Spleen (tissue), 11 donors: Measurements from ENCODE around the gene PCDHGB6. TPM values are rescaled to one million over a fixed set of nuclear protein-coding genes. Genes with fewer than 3 reads are reported as not detected.
"Not testable (repeated sequence)": the region's sequence is repeated elsewhere in the genome, so short reads cannot be mapped to it uniquely, and the experiment has no call there.

ENCODE experiments used
- DNase-seq: peaks from one replicate; pipeline ENCODE4 v3.0.0-alpha.2; 2020
- H3K27ac ChIP-seq, 8 donors: fragments of 200-600 bp; sonication (generic) in 7 of 8; 1 replicate in 4 of 8; 2 replicates in 4 of 8; pipeline versions ENCODE4 v1.5.0 to v1.8.0; 2016 to 2021; ENCODE audit warnings: inconsistent platforms in 4 of 8, mild to moderate bottlenecking in 4 of 8, moderate library complexity in 1 of 8
- H3K27me3 ChIP-seq, 7 donors: fragments of 200-600 bp; sonication (generic) in 6 of 7; replicated peaks in 1 of 7; 1 replicate in 4 of 7; 2 replicates in 3 of 7; pipeline versions ENCODE4 v1.5.0 to v1.8.0; 2016 to 2021; ENCODE audit warnings: inconsistent platforms in 3 of 7, mild to moderate bottlenecking in 1 of 7
- H3K36me3 ChIP-seq, 6 donors: fragments of 200-600 bp; sonication (generic) in 5 of 6; 1 replicate in 4 of 6; 2 replicates in 2 of 6; pipeline versions ENCODE4 v1.5.0 to v1.8.0; 2016 to 2021; ENCODE audit warnings: inconsistent platforms in 2 of 6
- H3K4me1 ChIP-seq, 6 donors: fragments of 200-600 bp; sonication (generic) in 5 of 6; 1 replicate in 3 of 6; 2 replicates in 3 of 6; pipeline versions ENCODE4 v1.5.0 to v1.8.0; 2016 to 2021; ENCODE audit warnings: inconsistent platforms in 3 of 6
- H3K4me3 ChIP-seq, 8 donors: fragments of 200-600 bp; sonication (generic) in 7 of 8; 1 replicate in 4 of 8; 2 replicates in 4 of 8; pipeline versions ENCODE4 v1.5.0 to v1.8.0; 2016 to 2021; ENCODE audit warnings: inconsistent platforms in 4 of 8, mild to moderate bottlenecking in 4 of 8, moderate library complexity in 2 of 8
- H3K9me3 ChIP-seq, 8 donors: fragments of 200-600 bp; sonication (generic) in 7 of 8; 1 replicate in 4 of 8; 2 replicates in 4 of 8; pipeline versions ENCODE4 v1.5.0 to v1.8.0; 2016 to 2021; ENCODE audit warnings: inconsistent platforms in 4 of 8
- CTCF ChIP-seq, 11 experiments: fragments of 200-600 bp in 7 of 11; fragments of 450-650 bp in 4 of 11; sonication (generic) in 4 of 11; IDR thresholded peaks in 8 of 11; conservative IDR thresholded peaks in 3 of 11; 1 replicate in 7 of 11; 2 replicates in 4 of 11; pipeline versions ENCODE4 v1.4.0 to v1.8.0; 2016 to 2021; ENCODE audit warnings: antibody characterized with exemption in 11 of 11, inconsistent platforms in 4 of 11, mild to moderate bottlenecking in 1 of 11
- POLR2A ChIP-seq, 3 donors: fragments of 450-650 bp; IDR thresholded peaks; one replicate each; pipeline ENCODE4 v1.5.1; 2017; ENCODE audit warnings: antibody characterized with exemption in 3 of 3, mild to moderate bottlenecking in 1 of 3
- POLR2AphosphoS5 ChIP-seq, 3 donors: sonication (generic); formaldehyde crosslinking; IDR thresholded peaks; one replicate each; pipeline ENCODE4 v1.5.1; 2017; ENCODE audit warnings: antibody characterized with exemption in 3 of 3
- WGBS, 5 donors: extraction: QIAGEN DNeasy Blood & Tissue Kit in 3 of 5; methylation state at CpG; one replicate each; pipeline versions ENCODE4 v1.1.5 to v1.1.7; 2013 to 2018; 5-methylcytosine and 5-hydroxymethylcytosine counted together
- intact Hi-C: fragments of 100-400 bp; cut with DNase I; formaldehyde crosslinking; loops from one replicate; pipeline ENCODE4 v1.15.0; 2023; ENCODE audit warnings: low total_unique reads
- polyA plus RNA-seq, 3 donors: library from polyadenylated mRNA; stranded (reverse); fragments of 200-250 nt; gene quantifications; one replicate each; pipeline ENCODE4 v1.2.1, GENCODE V29; 2013
- total RNA-seq, 7 donors: library from RNA; depleted of rRNA in 3 of 7; stranded (reverse); fragments of >200 nt in 3 of 7; fragmentation: NEBNext Ultra II Directional in 4 of 7; extraction: Animal tissue kit (Norgen Biotek cat#: 25700) in 4 of 7; gene quantifications; one replicate each; pipeline versions ENCODE4 v1.1.0 to v1.2.1, GENCODE V29; 2016 to 2021
- donor health status: healthy with polysubstance abuse.
- donor health status: DM: no; HTN: no; CAD: no; lungs with moderate emphysema.
- donor health status: DM: no; HTN: no; CAD: no.
- donor health status: Bipolar disorder and iron deficiency.
- donor health status: healthy.
- donor health status: DM: no; HTN: no; CAD: no.
- donor health status: DM: yes; HTN: yes; CAD: no.

The PCDHGB6 gene
- total and polyA plus RNA-seq, 10 donors: 0.13 to 6.8 (median 4.7) TPM

GRCh38 chr5:141369994-141370848 lies 37.6 kb upstream of the PCDHGB6 start, which contains the start of gene PCDHGB3:
TSS of gene PCDHGB3 (plus strand) at chr5:141370242. CDS start at chr5:141370395, 153 bp downstream.
- Histone ChIP-seq H3K4me3 (peak within 1 kb of the TSS in 5 of 8 donors; percentile 15 to 61 (median 23)), H3K36me3 (no peaks in the 10 kb centered on the region), H3K9me3 (peaks cover 0 to 100% (median 97%) of the 10 kb centered on the region in 8 donors), H3K27me3 (peaks cover 0 to 97% (median 21%) of the 10 kb centered on the region in 7 donors), H3K27ac (no peak within 1 kb of the TSS), H3K4me1 (no peaks in the 10 kb centered on the region)
- 12 to 23% (median 17%) methylated on average over 32 of the region's 32 CpGs for WGBS, 5 donors
- no peak for DNase-seq
- intact Hi-C loops: no loop called here
- TF ChIP-seq CTCF (IDR thresholded peaks at IDR 0.05 in 8 of 11, conservative IDR thresholded peaks at IDR 0.05 in 3 of 11) (peak in 3 of 11 experiments; percentile 10 to 30 (median 21)), POLR2AphosphoS5 (IDR thresholded peaks at IDR 0.05) (no peak)

- no peak for DNase-seq
- H3K4me3 ChIP-seq: peak overlapping the region in 1 of 8 donors; percentile 17
- peaks cover 0 to 92% (median 14%) of the 10 kb centered on the region in 7 donors for H3K27me3 ChIP-seq
- WGBS, 5 donors: 28 to 44% (median 37%) methylated on average over 23 to 69 of the region's 69 CpGs
- no peak overlapping the region for H3K27ac ChIP-seq
- no peaks in the 10 kb centered on the region for H3K4me1 ChIP-seq
- TF ChIP-seq POLR2AphosphoS5 (IDR thresholded peaks at IDR 0.05): no peak
- intact Hi-C loops: no loop called here
- peaks cover 0 to 100% (median 96%) of the 10 kb centered on the region in 8 donors for H3K9me3 ChIP-seq
- no peaks in the 10 kb centered on the region for H3K36me3 ChIP-seq
Observed at GRCh38 chr5:141371572-141372475, 36.0 kb upstream of the PCDHGB6 start.

- H3K27me3 ChIP-seq: peaks cover 0 to 87% (median 10%) of the 10 kb centered on the region in 7 donors
- H3K36me3 ChIP-seq: no peaks in the 10 kb centered on the region
- peak within 1 kb of the TSS in 2 of 8 donors; percentile 25 to 55 for H3K4me3 ChIP-seq
- peak in 4 of 11 experiments; percentile 11 to 32 (median 18) for TF ChIP-seq CTCF (IDR thresholded peaks at IDR 0.05 in 8 of 11, conservative IDR thresholded peaks at IDR 0.05 in 3 of 11)
- no peak for TF ChIP-seq POLR2A (IDR thresholded peaks at IDR 0.05)
- no peak for TF ChIP-seq POLR2AphosphoS5 (IDR thresholded peaks at IDR 0.05)
- intact Hi-C loops: no loop called here
- no peak within 1 kb of the TSS for H3K27ac ChIP-seq
- 21 to 31% (median 23%) methylated on average over 19 to 27 of the region's 27 CpGs for WGBS, 5 donors
- peaks cover 0 to 100% (median 98%) of the 10 kb centered on the region in 8 donors for H3K9me3 ChIP-seq
- no peaks in the 10 kb centered on the region for H3K4me1 ChIP-seq
- no peak for DNase-seq
Observed at GRCh38 chr5:141373673-141374317, 34.0 kb upstream of the PCDHGB6 start, which contains the start of gene PCDHGA6. TSS of gene PCDHGA6 (plus strand) at chr5:141373891. CDS start at chr5:141374084, 193 bp downstream.

GRCh38 chr5:141374627-141375026 lies 33.2 kb upstream of the PCDHGB6 start:
- DNase-seq: no peak
- Histone ChIP-seq H3K4me3 (peak overlapping the region in 1 of 8 donors; percentile 55), H3K36me3 (no peaks in the 10 kb centered on the region), H3K27ac (no peak overlapping the region), H3K9me3 (peaks cover 0 to 100% (median 98%) of the 10 kb centered on the region in 8 donors), H3K4me1 (no peaks in the 10 kb centered on the region), H3K27me3 (peaks cover 0 to 79% (median 10%) of the 10 kb centered on the region in 7 donors)
- intact Hi-C loops: no loop called here
- WGBS, 5 donors: 51 to 66% (median 56%) methylated on average over 14 of the region's 14 CpGs
- TF ChIP-seq POLR2AphosphoS5 (IDR thresholded peaks at IDR 0.05) (no peak), CTCF (IDR thresholded peaks at IDR 0.05 in 8 of 11, conservative IDR thresholded peaks at IDR 0.05 in 3 of 11) (no peak), POLR2A (IDR thresholded peaks at IDR 0.05) (no peak)

- H3K4me1 ChIP-seq, DNase-seq, intact Hi-C loops, H3K27ac ChIP-seq, H3K4me3 ChIP-seq, H3K36me3 ChIP-seq: not testable (repeated sequence)
- Histone ChIP-seq H3K27me3 (peaks cover 0 to 75% (median 7%) of the 10 kb centered on the region in 7 donors), H3K9me3 (peaks cover 0 to 100% (median 98%) of the 10 kb centered on the region in 8 donors)
- 29 to 57% (median 52%) methylated on average over 10 to 43 of the region's 48 CpGs for WGBS, 5 donors
Observed at GRCh38 chr5:141375444-141376155, 32.2 kb upstream of the PCDHGB6 start.
